HepG2 (cell line): ENCODE data around the gene LYZL2. TPM values are rescaled to one million over a fixed set of nuclear protein-coding genes. Genes with fewer than 3 reads are reported as not detected.

ENCODE experiments used
- ARHGAP35 ChIP-seq: sonication (generic); formaldehyde crosslinking; IDR thresholded peaks from 2 replicates; pipeline ENCODE4 v1.9.0; 2022; ENCODE audit warnings: mild to moderate bottlenecking, inconsistent platforms, moderate library complexity, missing genetic modification reagents, borderline replicate concordance
- BRCA1 ChIP-seq: sonication (generic); formaldehyde crosslinking; IDR thresholded peaks from 2 replicates; pipeline ENCODE4 v1.4.0; 2020; ENCODE audit warnings: missing genetic modification reagents
- ELF4 ChIP-seq: sonication (generic); formaldehyde crosslinking; IDR thresholded peaks from 2 replicates; pipeline ENCODE4 v1.5.0; 2020; ENCODE audit warnings: missing genetic modification reagents, mild to moderate bottlenecking, moderate library complexity, borderline replicate concordance
- ELK4 ChIP-seq: sonication (generic); formaldehyde crosslinking; IDR thresholded peaks from 2 replicates; pipeline ENCODE4 v1.9.0; 2021; ENCODE audit warnings: missing genetic modification reagents, borderline replicate concordance
- GPBP1L1 ChIP-seq: sonication (generic); formaldehyde crosslinking; IDR thresholded peaks from 2 replicates; pipeline ENCODE4 v1.5.0; 2020; ENCODE audit warnings: mild to moderate bottlenecking, missing genetic modification reagents
- JARID2 ChIP-seq: sonication (generic); formaldehyde crosslinking; IDR thresholded peaks from 2 replicates; pipeline ENCODE4 v1.8.1; 2023; ENCODE audit warnings: missing genetic modification reagents, inconsistent platforms; ENCODE audit not compliant: insufficient replicate concordance
- MAFF ChIP-seq: IDR thresholded peaks from 2 replicates; pipeline ENCODE4 v1.6.1; 2011; ENCODE audit warnings: low read depth, low read length, improper control_type of control experiment
- MIER2 ChIP-seq: IDR thresholded peaks from 2 replicates; pipeline ENCODE4 v1.6.1; 2016; ENCODE audit warnings: missing biosample characterization, missing genetic modification reagents
- NCOA2 ChIP-seq: sonication (generic); formaldehyde crosslinking; IDR thresholded peaks from 2 replicates; pipeline ENCODE4 v1.8.0; 2022; ENCODE audit warnings: inconsistent platforms
- NFKBIZ ChIP-seq: IDR thresholded peaks from 2 replicates; pipeline ENCODE4 v1.6.1; 2018; ENCODE audit warnings: missing genetic modification reagents, missing compliant biosample characterization
- NR2F2 ChIP-seq: IDR thresholded peaks from 2 replicates; pipeline ENCODE4 v1.6.1; 2012; ENCODE audit warnings: low read depth, inconsistent platforms, borderline replicate concordance
- POGZ ChIP-seq: sonication (generic); formaldehyde crosslinking; IDR thresholded peaks from 2 replicates; pipeline ENCODE4 v1.4.0; 2020; ENCODE audit warnings: mild to moderate bottlenecking, missing genetic modification reagents
- POLR2G ChIP-seq: fragments of 200-400 bp; formaldehyde crosslinking; IDR thresholded peaks from 2 replicates; pipeline ENCODE4 v1.6.1; 2018; ENCODE audit warnings: mild to moderate bottlenecking, low read depth, low read length, moderate library complexity
- SIX4 ChIP-seq: sonication (generic); formaldehyde crosslinking; IDR thresholded peaks from 2 replicates; pipeline ENCODE4 v1.4.0; 2020; ENCODE audit warnings: missing genetic modification reagents
- TEAD2 ChIP-seq: sonication (generic); formaldehyde crosslinking; IDR thresholded peaks from 2 replicates; pipeline ENCODE4 v1.9.0; 2021; ENCODE audit warnings: missing genetic modification reagents
- ZFP91 ChIP-seq: sonication (generic); formaldehyde crosslinking; IDR thresholded peaks from 2 replicates; pipeline ENCODE4 v1.9.0; 2022; ENCODE audit warnings: missing genetic modification reagents, mild to moderate bottlenecking, borderline replicate concordance
- ZNF547 ChIP-seq: sonication (generic); formaldehyde crosslinking; IDR thresholded peaks from 2 replicates; pipeline ENCODE4 v1.5.1; 2020; ENCODE audit warnings: mild to moderate bottlenecking, missing genetic modification reagents
- ZNF564 ChIP-seq: sonication (generic); formaldehyde crosslinking; IDR thresholded peaks from 2 replicates; pipeline ENCODE4 v1.8.1; 2023; ENCODE audit warnings: mild to moderate bottlenecking, missing genetic modification reagents
- ZNF597 ChIP-seq: sonication (generic); formaldehyde crosslinking; IDR thresholded peaks from 2 replicates; pipeline ENCODE4 v1.5.0; 2020; ENCODE audit warnings: missing genetic modification reagents
- ZNF639 ChIP-seq: conservative IDR thresholded peaks from 2 replicates; pipeline ENCODE4 v1.6.1; 2018; ENCODE audit warnings: missing genetic modification reagents
- ZNF672 ChIP-seq: sonication (generic); formaldehyde crosslinking; IDR thresholded peaks from 2 replicates; pipeline ENCODE4 v1.8.1; 2022; ENCODE audit warnings: missing genetic modification reagents
- ZNF703 ChIP-seq: sonication (generic); formaldehyde crosslinking; IDR thresholded peaks from 2 replicates; pipeline ENCODE4 v1.5.1; 2020; ENCODE audit warnings: missing genetic modification reagents, mild to moderate bottlenecking, moderate library complexity, borderline replicate concordance
- ZNF747 ChIP-seq: sonication (generic); formaldehyde crosslinking; IDR thresholded peaks from 2 replicates; pipeline ENCODE4 v1.8.1; 2023; ENCODE audit warnings: missing genetic modification reagents, mild to moderate bottlenecking, borderline replicate concordance
- ZSCAN12 ChIP-seq: sonication (generic); formaldehyde crosslinking; IDR thresholded peaks from 2 replicates; pipeline ENCODE4 v1.9.0; 2021; ENCODE audit warnings: mild to moderate bottlenecking, missing genetic modification reagents
- polyA plus RNA-seq, 8 experiments: library from polyadenylated mRNA; depleted of rRNA in 3 of 8; stranded (reverse) in 7 of 8; unstranded in 1 of 8; fragments of >200 nt; fragmentation: Illumina TruSeq in 4 of 8; extraction: Trizol in 4 of 8; gene quantifications; 2 replicates each; pipeline versions ENCODE4 v1.2.1 to v1.2.3, GENCODE V29; 2011 to 2016; ENCODE audit warnings: low read depth in 4 of 8, missing spikeins in 1 of 8, mixed read lengths in 1 of 8; ENCODE audit not compliant: insufficient read depth in 1 of 8
- total RNA-seq, 5 experiments: library from RNA; depleted of rRNA; stranded (reverse); fragments of >200 nt; fragmentation: Illumina TruSeq; extraction: Trizol; gene quantifications; 2 replicates each; pipeline ENCODE4 v1.2.3, GENCODE V29; 2016; ENCODE audit warnings: low read depth in 1 of 5

Gene LYZL2
- total and polyA plus RNA-seq, 2 of the 13 experiments (the other 11 are each of a cell fraction or from before 2014, with no cell fraction given), result 0.20 to 0.63 TPM

GRCh38 chr10:30583778-30584415 is 45.7 kb downstream of the LYZL2 start (continued):
- TF ChIP-seq NCOA2, result peak; percentile 57
- TF ChIP-seq NR2F2, result no peak
- no peak for TF ChIP-seq TEAD2
- no peak for TF ChIP-seq ZFP91
- no peak for TF ChIP-seq ZNF597
- TF ChIP-seq SIX4, result peak; percentile 87
- no peak for TF ChIP-seq MAFF
- TF ChIP-seq ZSCAN12, result no peak
- TF ChIP-seq ZNF639 (CRISPR knock-in tag), result no peak
- TF ChIP-seq ELF4, result no peak
- TF ChIP-seq POLR2G, result 0 out of 2 replicates have a peak, but pooled peaks have one; percentile 36
- TF ChIP-seq BRCA1 (CRISPR knock-in tag), result no peak
- TF ChIP-seq POGZ (CRISPR knock-in tag), result 0 out of 2 replicates have a peak, but pooled peaks have one; percentile 41
- TF ChIP-seq JARID2 (CRISPR knock-in tag), result no peak
- TF ChIP-seq ZNF672, result no peak
- TF ChIP-seq ARHGAP35 (CRISPR knock-in tag), result no peak
- no peak for TF ChIP-seq ELK4 (CRISPR knock-in tag)
- no peak for TF ChIP-seq ZNF564
- no peak for TF ChIP-seq GPBP1L1 (CRISPR knock-in tag)
- no peak for TF ChIP-seq ZNF747 (CRISPR knock-in tag)
- no peak for TF ChIP-seq ZNF703 (CRISPR knock-in tag)
- no peak for TF ChIP-seq MIER2 (CRISPR knock-in tag)
- TF ChIP-seq NFKBIZ (CRISPR knock-in tag), result peak; percentile 62; the same call in 1 of the 2 replicates
- TF ChIP-seq ZNF547 (CRISPR knock-in tag), result no peak
